Testis (tissue), 3 donors: Measurements from ENCODE around the gene RETREG2. TPM values are rescaled to one million over a fixed set of nuclear protein-coding genes. Genes with fewer than 3 reads are reported as not detected.

Experiments used
- DNase-seq: peaks from one replicate; pipeline ENCODE4 v3.0.0-alpha.2; 2019
- H3K27ac ChIP-seq, 2 donors: fragments of 200-600 bp; sonication (generic); one replicate each; pipeline ENCODE4 v1.5.1; 2019
- H3K27me3 ChIP-seq: fragments of 200-600 bp; sonication (generic); one replicate; pipeline ENCODE4 v1.5.1; 2019
- H3K36me3 ChIP-seq: fragments of 200-600 bp; sonication (generic); one replicate; pipeline ENCODE4 v1.5.1; 2017; ENCODE audit warnings: low read depth; ENCODE audit errors: missing control alignments
- H3K4me1 ChIP-seq: fragments of 200-600 bp; sonication (generic); one replicate; pipeline ENCODE4 v1.5.1; 2019
- H3K4me3 ChIP-seq, 2 donors: fragments of 200-600 bp; sonication (generic); one replicate each; pipeline ENCODE4 v1.5.1; 2017 to 2019
- H3K9me3 ChIP-seq: fragments of 200-600 bp; sonication (generic); one replicate; pipeline ENCODE4 v1.5.1; 2017
- CTCF ChIP-seq, 3 experiments: fragments of 450-650 bp in 2 of 3; fragments of 200-600 bp in 1 of 3; sonication (generic) in 1 of 3; IDR thresholded peaks; one replicate each; pipeline ENCODE4 v1.5.1; 2016 to 2019; ENCODE audit warnings: antibody characterized with exemption in 3 of 3, mild to moderate bottlenecking in 2 of 3, moderate library complexity in 1 of 3
- POLR2A ChIP-seq: fragments of 450-650 bp; IDR thresholded peaks from one replicate; pipeline ENCODE4 v1.6.1; 2017; ENCODE audit warnings: antibody characterized with exemption, mild to moderate bottlenecking, moderate library complexity
- WGBS, 2 donors: methylation state at CpG; one replicate each; pipeline ENCODE4 v1.1.5; 2018; 5-methylcytosine and 5-hydroxymethylcytosine counted together
- intact Hi-C: fragments of 100-400 bp; cut with DNase I; formaldehyde crosslinking; loops from one replicate; pipeline ENCODE4 v1.15.1; 2023; ENCODE audit warnings: low total_unique reads
- polyA plus RNA-seq: library from polyadenylated mRNA; stranded (reverse); fragments of 350-450 nt; fragmentation: Illumina TruSeq; extraction: RNeasy Lipid Tissue Mini Kit (QIAGEN cat#74804); gene quantifications from one replicate; pipeline ENCODE4 v1.2.3, GENCODE V29; 2014; ENCODE audit warnings: low read depth, low replicate concordance; ENCODE audit not compliant: insufficient read depth
- total RNA-seq, 2 donors: library from RNA; depleted of rRNA; stranded (reverse); fragments of >200 nt; gene quantifications; one replicate each; pipeline ENCODE4 v1.2.3, GENCODE V29; 2016

RETREG2 gene
- total and polyA plus RNA-seq, 3 donors from 2014 or later, result 135 to 441 (median 138) TPM

GRCh38 chr2:219234331-219234730 lies 56.3 kb downstream of the RETREG2 start:
- no peaks in the 10 kb centered on the region for H3K9me3 ChIP-seq
- TF ChIP-seq POLR2A (no peak), CTCF (IDR thresholded peaks at IDR 0.05) (no peak)
- WGBS, 2 donors, result 86 to 89% methylated on average over 3 of the region's 3 CpGs
- H3K36me3 ChIP-seq, result no peaks in the 10 kb centered on the region
- H3K4me1 ChIP-seq, result peaks cover 6% of the 10 kb centered on the region
- H3K27ac ChIP-seq, result no peak overlapping the region
- intact Hi-C loops, result no loop called here
- no peaks in the 10 kb centered on the region for H3K27me3 ChIP-seq
- no peak overlapping the region for H3K4me3 ChIP-seq
- DNase-seq, result no peak

Other genes starting within 250 kb of the RETREG2 start
- gene CDK5R2, start 218.6 kb upstream of the RETREG2 start, total RNA-seq, result 1 to 10 TPM; 1.2 to 1.6 TPM
- gene CDK5R2, start 218.6 kb upstream of the RETREG2 start, polyA plus RNA-seq, result 0.83 TPM
- gene FEV, start 193.1 kb upstream of the RETREG2 start, total RNA-seq, result not detected
- not detected for gene FEV, start 193.1 kb upstream of the RETREG2 start, polyA plus RNA-seq
- gene CRYBA2, start 184.9 kb upstream of the RETREG2 start, total RNA-seq, result 1 to 10 TPM in 1 of 2 donors, under 1 TPM in 1; 0.56 to 2.9 TPM
- 2.7 TPM for gene CRYBA2, start 184.9 kb upstream of the RETREG2 start, polyA plus RNA-seq
- gene CFAP65, start 136.8 kb upstream of the RETREG2 start, total RNA-seq, result 10 to 100 TPM; 15.5 to 23.7 TPM
- gene CFAP65, start 136.8 kb upstream of the RETREG2 start, polyA plus RNA-seq, result 42.9 TPM
- under 1 TPM; 0.19 to 0.39 TPM for gene IHH, start 117.4 kb upstream of the RETREG2 start, total RNA-seq
- 1.1 TPM for gene IHH, start 117.4 kb upstream of the RETREG2 start, polyA plus RNA-seq
- 10 to 100 TPM; 33.4 to 38.5 TPM for gene NHEJ1, start 17.5 kb upstream of the RETREG2 start, total RNA-seq
- 67.0 TPM for gene NHEJ1, start 17.5 kb upstream of the RETREG2 start, polyA plus RNA-seq
- under 1 TPM; 0.39 to 0.56 TPM for gene SLC23A3, start 8.2 kb upstream of the RETREG2 start, total RNA-seq
- 0.42 TPM for gene SLC23A3, start 8.2 kb upstream of the RETREG2 start, polyA plus RNA-seq
- 10 to 100 TPM; 38.3 to 60.5 TPM for gene CNPPD1, start 1.4 kb upstream of the RETREG2 start, total RNA-seq
- 68.0 TPM for gene CNPPD1, start 1.4 kb upstream of the RETREG2 start, polyA plus RNA-seq
- 10 to 100 TPM; 34.3 to 41.3 TPM for gene ZFAND2B, start 28.5 kb downstream of the RETREG2 start, total RNA-seq
- gene ZFAND2B, start 28.5 kb downstream of the RETREG2 start, polyA plus RNA-seq, result 27.0 TPM
- 10 to 100 TPM; 43.8 to 47.0 TPM for gene ABCB6, start 40.7 kb downstream of the RETREG2 start, total RNA-seq
- gene ABCB6, start 40.7 kb downstream of the RETREG2 start, polyA plus RNA-seq, result 94.8 TPM
- gene ATG9A, start 51.4 kb downstream of the RETREG2 start, total RNA-seq, result 100 to 1,000 TPM; 115 to 125 TPM
- gene ATG9A, start 51.4 kb downstream of the RETREG2 start, polyA plus RNA-seq, result 207 TPM
- gene ANKZF1, start 51.5 kb downstream of the RETREG2 start, total RNA-seq, result 10 to 100 TPM; 50.9 to 56.4 TPM
- 27.9 TPM for gene ANKZF1, start 51.5 kb downstream of the RETREG2 start, polyA plus RNA-seq
- 100 to 1,000 TPM in 1 of 2 donors, 10 to 100 TPM in 1; 70.9 to 109 TPM for gene GLB1L, start 67.2 kb downstream of the RETREG2 start, total RNA-seq
- gene GLB1L, start 67.2 kb downstream of the RETREG2 start, polyA plus RNA-seq, result 224 TPM
- 10 to 100 TPM; 29.1 to 32.6 TPM for gene STK16, start 67.2 kb downstream of the RETREG2 start, total RNA-seq
- gene STK16, start 67.2 kb downstream of the RETREG2 start, polyA plus RNA-seq, result 63.0 TPM
- gene TUBA4B, start 75.0 kb downstream of the RETREG2 start, total RNA-seq, result under 1 TPM in 1 of 2 donors, not detected in 1; 0.25 TPM
- gene TUBA4B, start 75.0 kb downstream of the RETREG2 start, polyA plus RNA-seq, result 1.6 TPM
- 10 to 100 TPM; 27.0 to 47.6 TPM for gene TUBA4A, start 75.6 kb downstream of the RETREG2 start, total RNA-seq
- 90.0 TPM for gene TUBA4A, start 75.6 kb downstream of the RETREG2 start, polyA plus RNA-seq
- 100 to 1,000 TPM; 139 to 149 TPM for gene DNAJB2, start 101.1 kb downstream of the RETREG2 start, total RNA-seq
- 152 TPM for gene DNAJB2, start 101.1 kb downstream of the RETREG2 start, polyA plus RNA-seq
- 1 to 10 TPM; 3.5 to 6.0 TPM for gene PTPRN, start 131.1 kb downstream of the RETREG2 start, total RNA-seq
- 1.7 TPM for gene PTPRN, start 131.1 kb downstream of the RETREG2 start, polyA plus RNA-seq
- gene RESP18, start 154.5 kb downstream of the RETREG2 start, total RNA-seq, result under 1 TPM in 1 of 2 donors, not detected in 1; 0.71 TPM
- 1.4 TPM for gene RESP18, start 154.5 kb downstream of the RETREG2 start, polyA plus RNA-seq
- gene DNPEP, start 209.6 kb downstream of the RETREG2 start, total RNA-seq, result 10 to 100 TPM; 84.8 to 90.2 TPM
- 145 TPM for gene DNPEP, start 209.6 kb downstream of the RETREG2 start, polyA plus RNA-seq
- 10 to 100 TPM; 17.6 to 33.3 TPM for gene DES, start 240.1 kb downstream of the RETREG2 start, total RNA-seq
- 199 TPM for gene DES, start 240.1 kb downstream of the RETREG2 start, polyA plus RNA-seq